NCI-H82 treated with DMSO at 0.1 percent for 48 hours (cell line): ENCODE measurements around the gene TNFSF15.
A peak's percentile ranks its signal among the peaks of the same experiment; 100 is the strongest.
"Not testable (repeated sequence)": the region's sequence is repeated elsewhere in the genome, so short reads cannot be mapped to it uniquely, and the experiment has no call there.

Source experiments
- DNase-seq: peaks from one replicate; lab custom pipeline; 2025; ENCODE audit not compliant: unreplicated experiment; lab: John Stamatoyannopoulos, UW

TNFSF15 gene

DNA sequence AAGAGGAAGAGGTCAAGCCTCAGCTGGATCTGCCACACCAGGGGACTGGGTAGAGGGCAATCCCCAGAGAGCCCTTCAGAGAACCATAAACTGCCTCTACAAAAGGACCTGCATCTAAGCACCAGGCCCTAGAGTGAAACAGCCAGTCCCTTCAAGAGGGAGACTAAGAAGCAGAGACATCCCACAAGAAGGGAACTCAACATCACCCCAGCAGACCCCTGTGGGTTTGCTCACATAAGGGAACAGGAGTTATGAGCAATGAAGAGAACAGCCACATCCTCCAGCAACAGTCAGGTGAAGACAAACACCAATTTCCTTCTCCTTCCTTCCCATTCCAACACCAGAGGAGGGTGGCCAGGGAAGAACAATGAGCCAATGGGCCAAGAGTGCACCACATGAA is 48.9 kb downstream of the TNFSF15 start:
- no peak for DNase-seq

DNA sequence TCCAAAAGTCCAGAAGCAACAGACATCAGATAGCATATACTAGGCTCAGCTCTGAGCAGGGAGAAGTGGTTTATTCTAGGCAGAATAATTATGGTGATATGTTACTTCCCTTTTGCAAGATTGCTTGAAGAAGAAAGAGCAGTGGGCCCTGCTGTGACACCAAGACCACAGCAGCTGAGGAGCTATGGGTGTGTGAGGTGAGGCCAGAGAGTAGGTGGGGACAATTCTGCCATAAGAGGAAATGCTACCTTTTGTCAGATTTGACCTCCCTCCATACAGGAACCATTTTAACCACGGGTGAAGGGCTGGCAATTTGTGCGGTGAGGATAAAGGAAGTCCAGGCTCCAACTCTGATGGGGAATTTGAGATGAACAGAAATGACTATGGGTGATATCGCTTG is 51.3 kb downstream of the TNFSF15 start:
- no peak for DNase-seq

DNA sequence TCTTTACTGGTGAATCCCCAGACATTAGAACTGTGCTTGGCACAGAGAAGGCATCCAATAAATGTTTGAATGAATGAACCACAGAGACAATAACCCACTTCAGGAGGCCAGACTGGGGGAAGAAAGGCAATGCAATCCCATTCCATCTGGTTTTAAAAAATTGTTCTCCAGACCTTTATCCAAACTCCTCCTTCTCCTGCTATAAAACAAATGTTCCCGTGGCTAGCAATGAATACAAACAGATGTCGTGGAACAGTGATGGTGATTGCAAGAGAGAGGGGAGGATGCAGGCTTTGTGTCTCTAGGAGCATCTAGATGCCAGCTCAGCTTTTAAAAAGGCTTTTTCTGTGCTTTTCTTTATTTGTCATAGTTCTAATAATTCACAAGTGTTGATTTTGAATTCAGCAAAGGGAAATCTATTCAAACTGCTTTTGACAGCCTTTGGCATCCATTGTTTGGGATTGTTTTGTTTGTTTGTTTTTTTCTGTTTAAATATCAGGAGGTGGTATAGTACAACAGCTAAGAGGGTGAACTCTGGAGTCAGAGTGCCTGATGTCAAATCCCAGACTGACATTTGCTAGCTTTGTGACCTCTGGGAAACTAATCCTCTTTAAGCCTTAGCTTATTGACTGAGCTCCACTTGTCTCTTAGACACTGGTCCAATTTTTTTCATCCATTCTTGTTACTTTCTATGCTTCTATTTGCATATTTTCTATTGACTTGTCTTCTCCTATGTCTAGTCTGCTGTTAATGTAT is 59.1 kb downstream of the TNFSF15 start:
- peak; percentile 44 for DNase-seq

DNA sequence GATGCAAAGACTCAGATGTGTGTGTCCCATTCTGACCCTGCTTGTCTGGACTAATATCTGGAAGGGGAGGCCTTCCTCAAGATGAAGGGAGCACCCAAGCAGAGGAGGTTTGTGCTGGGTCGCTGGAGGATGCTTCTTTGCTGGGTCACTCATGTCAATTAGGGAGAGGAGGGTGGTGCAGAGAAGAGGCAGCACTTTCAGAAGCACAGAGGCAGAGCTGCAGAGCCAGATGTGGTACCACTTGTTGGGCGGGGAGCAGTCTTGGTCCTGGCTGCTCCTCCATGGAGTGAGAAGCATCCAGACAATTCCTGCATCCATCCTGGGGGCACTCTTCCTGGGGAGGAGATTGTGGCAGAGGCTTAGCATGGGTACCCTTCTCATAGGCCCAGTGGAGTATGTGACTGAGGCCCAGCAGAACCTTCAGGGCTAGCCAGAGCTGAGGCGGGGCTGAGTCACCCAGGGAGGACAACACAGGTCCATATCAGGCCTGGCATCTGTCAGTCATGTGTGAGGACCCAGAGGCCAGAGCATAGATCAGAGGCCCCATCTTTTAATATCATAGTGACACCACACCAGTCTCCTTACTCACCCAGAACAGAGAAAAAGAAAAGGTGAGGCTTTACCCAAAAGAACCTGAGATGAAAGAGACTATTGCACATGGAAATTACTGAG is 59.8 kb downstream of the TNFSF15 start:
- no peak for DNase-seq

DNA sequence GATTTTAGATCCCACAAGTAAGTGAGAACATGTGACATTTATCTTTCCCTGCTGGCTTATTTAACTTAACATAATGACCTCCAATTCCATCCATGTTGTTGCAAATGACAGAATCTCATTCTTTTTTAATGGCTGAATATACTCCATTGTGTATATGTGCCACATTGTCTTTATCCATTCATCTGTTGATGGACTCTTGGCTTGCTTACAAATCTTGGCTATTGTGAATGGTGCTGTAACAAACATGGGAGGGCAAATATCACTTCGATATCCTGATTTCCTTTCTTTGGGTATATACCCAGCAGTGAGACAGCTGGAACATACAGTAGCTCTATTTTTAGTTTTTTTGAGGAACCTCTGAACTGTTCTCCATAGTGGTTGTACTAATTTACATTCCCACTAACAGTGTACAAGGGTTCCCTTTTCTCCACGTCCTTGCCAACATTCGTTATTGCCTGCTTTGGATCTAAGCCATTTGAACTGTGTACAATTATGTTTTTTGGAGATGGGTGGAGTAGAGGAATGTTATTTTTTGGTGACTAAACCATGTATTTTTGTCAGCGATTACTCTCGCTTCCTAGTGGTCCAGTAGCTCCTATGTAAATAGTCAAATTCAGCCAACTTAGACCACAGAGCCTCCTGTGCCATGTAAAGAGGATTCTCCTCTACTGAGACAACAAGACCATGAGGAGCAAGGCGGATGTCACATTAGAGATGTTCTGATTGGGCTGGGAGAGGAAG is 60.6 kb downstream of the TNFSF15 start:
- DNase-seq = no peak

DNA sequence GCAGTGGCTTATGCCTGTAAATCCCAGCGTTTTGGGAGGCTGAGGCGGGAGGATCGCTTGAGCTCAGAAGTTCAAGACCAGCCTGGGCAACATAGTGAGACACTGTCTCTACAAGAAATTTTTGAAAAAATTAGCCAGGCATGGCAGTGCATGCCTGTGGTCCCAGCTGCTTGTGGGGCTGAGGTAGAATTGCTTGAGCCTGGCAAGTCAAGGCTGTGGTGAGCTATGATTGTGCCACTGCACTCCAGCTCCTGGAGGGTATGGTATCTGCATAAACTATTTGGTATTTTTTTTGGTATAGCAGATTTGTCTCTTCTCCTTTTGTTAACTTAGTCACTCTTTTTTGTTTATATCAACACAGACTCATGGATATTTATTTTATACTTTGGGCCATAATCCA is 62.4 kb downstream of the TNFSF15 start:
- no peak for DNase-seq

DNA sequence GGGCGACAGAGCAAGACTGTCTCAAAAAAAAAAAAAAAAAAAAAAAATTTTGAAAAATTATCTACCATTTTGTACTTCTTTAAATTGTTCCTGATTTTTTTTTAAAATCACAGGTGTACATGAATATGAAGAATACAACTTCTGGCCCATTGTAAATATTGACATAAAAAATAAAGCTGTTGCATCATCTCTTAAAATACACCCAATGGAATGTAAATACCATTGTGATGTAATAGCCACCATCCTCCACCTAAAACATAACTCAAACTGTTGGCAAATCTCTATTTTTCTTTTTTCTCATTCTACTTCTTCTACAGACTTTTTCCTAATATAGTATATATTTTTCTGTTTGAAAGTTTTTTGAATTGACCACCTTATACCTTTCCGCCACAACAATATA is 62.9 kb downstream of the TNFSF15 start:
- DNase-seq = no peak

DNA sequence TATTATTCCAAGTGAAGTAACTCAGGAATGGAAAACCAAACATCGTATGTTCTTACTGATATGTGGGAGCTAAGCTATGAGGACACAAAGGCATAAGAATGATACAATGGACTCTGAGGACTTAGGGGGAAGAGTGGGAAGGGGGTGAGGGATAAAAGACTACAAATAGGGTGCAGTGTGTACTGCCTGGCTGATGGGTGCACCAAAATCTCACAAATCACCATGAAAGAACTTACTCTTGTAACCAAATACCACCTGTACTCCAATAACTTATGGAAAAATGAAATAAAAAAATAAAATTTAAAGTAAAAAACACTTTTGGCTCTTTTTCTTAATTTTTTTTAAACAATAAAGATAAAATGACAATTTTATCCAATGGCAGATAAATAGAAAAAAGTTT is 64.3 kb downstream of the TNFSF15 start:
- not testable (repeated sequence) for DNase-seq

DNA sequence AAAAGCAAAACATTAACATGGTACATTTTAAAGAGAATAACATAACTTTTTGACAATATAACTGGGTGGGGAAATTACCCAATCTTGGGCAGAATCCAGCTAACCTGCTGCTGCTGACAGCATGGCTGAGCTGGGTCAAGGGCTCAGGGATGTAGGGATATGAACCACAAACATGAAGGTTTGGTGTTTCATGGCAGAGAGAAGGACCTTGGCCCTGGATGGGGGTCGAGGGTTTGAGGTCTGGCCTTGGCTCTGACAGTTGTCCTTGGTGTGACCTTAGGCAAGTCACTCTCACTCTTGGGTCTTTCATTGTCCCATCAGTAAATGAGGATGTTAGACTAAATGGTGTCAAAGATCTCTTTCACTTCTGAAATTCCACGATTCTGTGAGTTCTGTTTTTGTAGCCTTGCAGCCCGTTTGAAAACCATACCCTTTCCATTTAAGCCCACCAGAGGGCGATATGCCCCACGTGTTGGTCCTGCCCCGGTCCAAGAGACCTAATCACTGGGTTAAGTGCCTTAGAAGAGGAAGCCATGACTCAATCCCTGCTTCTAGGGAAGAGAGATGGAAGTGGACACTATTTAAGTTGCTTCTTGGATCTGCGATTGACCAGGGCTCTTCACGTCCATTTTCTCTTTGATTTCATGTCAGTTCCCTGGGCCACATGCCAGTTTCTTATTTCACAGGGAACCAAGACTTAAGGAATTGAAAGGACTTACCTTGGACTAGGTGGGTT is 67.1 kb downstream of the TNFSF15 start:
- peak; percentile 29 for DNase-seq

DNA sequence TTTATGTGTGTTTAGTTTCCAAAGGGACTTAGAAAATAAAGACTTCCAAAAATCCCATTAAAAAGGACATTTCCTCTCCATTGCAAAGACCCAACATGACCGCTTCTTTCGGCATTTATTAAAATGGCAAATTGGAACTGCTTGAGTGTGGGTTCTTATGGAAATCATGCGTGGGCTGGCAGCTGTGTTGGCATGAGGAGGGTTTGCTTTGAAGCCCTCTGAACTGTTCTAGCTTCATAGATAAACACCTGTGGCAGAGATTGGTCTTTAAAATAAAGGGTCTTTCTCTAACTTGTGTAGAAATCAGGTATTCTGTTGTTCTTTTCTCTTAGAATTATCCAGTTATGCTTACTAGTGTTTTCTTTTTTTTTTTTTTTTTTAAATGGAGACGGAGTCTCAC is 68.0 kb downstream of the TNFSF15 start:
- no peak for DNase-seq

DNA sequence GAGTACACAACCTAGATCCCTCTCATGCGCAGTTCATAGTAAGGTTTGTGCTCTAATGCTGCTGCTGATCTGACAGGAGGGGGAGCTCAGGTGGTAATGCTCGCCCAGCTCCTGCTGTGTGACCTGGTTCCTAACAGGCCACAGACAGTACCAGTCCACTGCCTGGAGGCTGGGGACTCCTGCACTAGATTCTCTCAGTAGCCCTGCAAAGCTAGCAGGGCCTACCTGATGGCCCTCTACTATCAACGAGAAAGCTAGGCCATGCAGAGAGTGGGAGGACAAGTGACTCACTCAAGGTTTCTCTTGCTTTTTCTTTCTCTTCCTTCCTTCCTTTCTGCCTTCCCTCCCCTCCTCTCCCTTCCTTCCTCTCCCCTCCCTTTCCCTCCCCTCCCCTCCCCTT is 68.7 kb downstream of the TNFSF15 start:
- DNase-seq = no peak

DNA sequence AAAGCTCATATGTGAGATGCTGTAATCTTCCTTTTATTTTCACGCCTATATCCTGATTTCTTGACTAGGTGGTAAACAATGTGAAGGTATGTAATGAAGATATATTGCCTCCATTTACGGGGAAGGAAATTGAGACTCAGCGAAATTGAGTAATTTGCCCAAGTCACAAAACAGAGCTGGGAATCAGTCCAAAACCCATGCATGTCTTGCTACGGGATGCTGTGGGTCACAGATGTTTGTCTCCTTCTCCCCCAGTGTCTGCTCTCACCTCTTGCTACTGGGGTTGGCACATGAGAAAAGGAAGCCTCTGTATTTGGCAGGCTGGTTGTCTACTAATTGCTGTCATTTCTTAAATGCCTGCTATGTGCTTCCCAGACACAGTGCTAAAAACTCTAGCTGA is 70.1 kb downstream of the TNFSF15 start:
- no peak for DNase-seq

DNA sequence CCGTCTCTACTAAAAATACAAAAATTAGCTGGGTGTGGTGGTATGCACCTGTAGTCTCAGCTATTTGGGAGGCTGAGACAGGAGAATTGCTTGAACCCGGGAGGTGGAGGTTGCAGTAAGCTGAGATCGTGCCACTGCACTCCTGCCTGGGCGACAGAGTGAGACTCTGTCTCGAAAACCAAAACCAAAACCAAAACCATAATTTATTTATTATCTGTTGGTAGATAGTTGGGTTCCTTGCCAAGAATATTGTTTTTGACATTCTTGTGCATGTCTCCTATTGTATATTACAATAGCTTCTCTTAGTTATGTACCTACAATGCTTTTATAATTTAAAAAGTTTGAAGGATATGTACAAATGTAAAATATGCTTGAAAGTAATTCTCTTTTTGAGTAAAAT is 70.7 kb downstream of the TNFSF15 start:
- DNase-seq = not testable (repeated sequence)
